NB4 (cell line): ENCODE data around the gene DHCR7.

Source experiments
- MYC ChIP-seq: IDR thresholded peaks from 2 replicates; pipeline ENCODE4 v1.6.1; 2011; ENCODE audit warnings: low read depth, low read length
- POLR2A ChIP-seq: IDR thresholded peaks from 2 replicates; pipeline ENCODE4 v1.6.1; 2011; ENCODE audit warnings: mild to moderate bottlenecking; ENCODE audit not compliant: insufficient read length; ENCODE audit errors: extremely low read depth
- TF ChIP-seq, protein P1 (sequence below): IDR thresholded peaks from one replicate; pipeline ENCODE4 v1.5.1; 2012; ENCODE audit warnings: low read depth, low read length
- TF ChIP-seq, protein P2 (sequence below): IDR thresholded peaks from 2 replicates; pipeline ENCODE4 v1.6.1; 2011; ENCODE audit warnings: low read depth, low read length

DNA sequence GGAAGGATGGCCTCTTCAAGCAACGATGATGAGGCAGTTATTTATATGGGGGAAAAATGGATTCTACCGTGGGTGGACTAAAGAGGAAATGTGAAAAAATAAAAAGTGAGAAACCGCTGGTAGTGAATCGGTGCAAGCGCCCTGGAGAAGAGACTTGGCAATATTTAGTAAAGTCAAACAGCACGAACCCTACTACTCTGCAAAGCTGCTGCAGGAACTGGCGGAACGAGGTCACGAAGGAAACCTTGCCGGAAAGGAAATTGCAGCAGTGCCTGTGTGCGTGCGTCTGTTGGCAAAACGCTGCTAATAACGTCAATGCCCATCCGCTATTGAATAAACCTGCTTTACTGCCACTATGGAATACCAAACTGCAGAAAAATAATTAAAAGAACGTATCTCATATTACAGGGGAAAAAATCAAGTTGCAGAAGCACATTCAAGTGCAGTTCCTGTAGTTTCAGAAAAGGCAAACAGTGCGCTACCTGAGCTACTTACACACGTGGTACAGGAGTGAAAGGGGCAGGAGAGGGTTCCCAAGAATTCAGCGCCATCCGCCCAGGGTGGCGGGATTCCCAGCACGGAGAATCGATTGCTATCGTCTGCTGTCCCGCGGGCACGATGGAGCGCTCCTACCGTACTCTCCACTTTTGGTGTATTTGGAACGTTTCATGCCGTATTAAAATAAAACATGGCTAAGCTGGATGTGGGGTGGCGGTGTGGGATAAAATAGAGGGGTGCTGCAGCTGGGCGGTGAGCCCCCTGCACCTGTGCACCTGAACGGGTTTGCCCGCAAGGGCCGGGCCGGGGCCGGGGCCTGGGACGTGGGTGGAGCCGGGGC is 4.2 kb upstream of the DHCR7 start:
- TF ChIP-seq, protein P1, sequence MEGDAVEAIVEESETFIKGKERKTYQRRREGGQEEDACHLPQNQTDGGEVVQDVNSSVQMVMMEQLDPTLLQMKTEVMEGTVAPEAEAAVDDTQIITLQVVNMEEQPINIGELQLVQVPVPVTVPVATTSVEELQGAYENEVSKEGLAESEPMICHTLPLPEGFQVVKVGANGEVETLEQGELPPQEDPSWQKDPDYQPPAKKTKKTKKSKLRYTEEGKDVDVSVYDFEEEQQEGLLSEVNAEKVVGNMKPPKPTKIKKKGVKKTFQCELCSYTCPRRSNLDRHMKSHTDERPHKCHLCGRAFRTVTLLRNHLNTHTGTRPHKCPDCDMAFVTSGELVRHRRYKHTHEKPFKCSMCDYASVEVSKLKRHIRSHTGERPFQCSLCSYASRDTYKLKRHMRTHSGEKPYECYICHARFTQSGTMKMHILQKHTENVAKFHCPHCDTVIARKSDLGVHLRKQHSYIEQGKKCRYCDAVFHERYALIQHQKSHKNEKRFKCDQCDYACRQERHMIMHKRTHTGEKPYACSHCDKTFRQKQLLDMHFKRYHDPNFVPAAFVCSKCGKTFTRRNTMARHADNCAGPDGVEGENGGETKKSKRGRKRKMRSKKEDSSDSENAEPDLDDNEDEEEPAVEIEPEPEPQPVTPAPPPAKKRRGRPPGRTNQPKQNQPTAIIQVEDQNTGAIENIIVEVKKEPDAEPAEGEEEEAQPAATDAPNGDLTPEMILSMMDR, result no peak
- TF ChIP-seq POLR2A (peak; percentile 73), MYC (peak; percentile 89)
- TF ChIP-seq, protein P2, sequence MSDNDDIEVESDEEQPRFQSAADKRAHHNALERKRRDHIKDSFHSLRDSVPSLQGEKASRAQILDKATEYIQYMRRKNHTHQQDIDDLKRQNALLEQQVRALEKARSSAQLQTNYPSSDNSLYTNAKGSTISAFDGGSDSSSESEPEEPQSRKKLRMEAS, result peak; percentile 68
